Fibroblast of gingiva (primary cell): ENCODE results near the gene NOTCH2.

Experiments used
- DNase-seq: peaks from one replicate; pipeline ENCODE4 v3.0.0-alpha.2; 2011; ENCODE audit warnings: low read depth

NOTCH2 gene

GRCh38 chr1:119975006-119975405, 94.5 kb downstream of the NOTCH2 start:
- no peak for DNase-seq

- DNase-seq, result no peak
Measured at GRCh38 chr1:119974013-119974412, 95.4 kb downstream of the NOTCH2 start.

- no peak for DNase-seq
Measured at GRCh38 chr1:119971710-119972570, 97.5 kb downstream of the NOTCH2 start.

- no peak for DNase-seq
Measured at GRCh38 chr1:119968601-119969000, 100.9 kb downstream of the NOTCH2 start.

GRCh38 chr1:119968068-119968492, 101.4 kb downstream of the NOTCH2 start:
- peak; percentile 26 for DNase-seq

- DNase-seq, result no peak
Measured at GRCh38 chr1:119966681-119967080, 102.8 kb downstream of the NOTCH2 start.

- peak; percentile 66 for DNase-seq
Measured at GRCh38 chr1:119966020-119966419, 103.4 kb downstream of the NOTCH2 start.

GRCh38 chr1:119964673-119965363, 104.6 kb downstream of the NOTCH2 start:
- DNase-seq, result peak; percentile 73

- DNase-seq, result peak; percentile 51
Measured at GRCh38 chr1:119962296-119962968, 107.0 kb downstream of the NOTCH2 start.

GRCh38 chr1:119960501-119960900, 109.0 kb downstream of the NOTCH2 start:
- no peak for DNase-seq

- DNase-seq, result no peak
Measured at GRCh38 chr1:119959268-119960220, 109.9 kb downstream of the NOTCH2 start.

GRCh38 chr1:119958223-119958622, 111.2 kb downstream of the NOTCH2 start:
- peak; percentile 75 for DNase-seq

- DNase-seq, result peak; percentile 82
Measured at GRCh38 chr1:119956306-119956705, 113.2 kb downstream of the NOTCH2 start.

- DNase-seq, result no peak
Measured at GRCh38 chr1:119954476-119955422, 114.7 kb downstream of the NOTCH2 start.

GRCh38 chr1:119953266-119953998, 116.0 kb downstream of the NOTCH2 start:
- no peak for DNase-seq

GRCh38 chr1:119952496-119952895, 117.0 kb downstream of the NOTCH2 start:
- DNase-seq, result no peak

- DNase-seq, result peak; percentile 76
Measured at GRCh38 chr1:119948342-119949214, 120.9 kb downstream of the NOTCH2 start.

GRCh38 chr1:119947468-119947867, 122.0 kb downstream of the NOTCH2 start:
- DNase-seq, result peak; percentile 87

- no peak for DNase-seq
Measured at GRCh38 chr1:119946724-119947123, 122.7 kb downstream of the NOTCH2 start.
